CD14-positive monocyte (primary cell): ENCODE results near the gene APBB1. TPM values are rescaled to one million over a fixed set of nuclear protein-coding genes. Genes with fewer than 3 reads are reported as not detected.

Source experiments
- DNase-seq, 3 donors: peaks; one replicate each; pipeline ENCODE4 v3.0.0-alpha.2; 2011 to 2022
- H2AFZ ChIP-seq: 2 replicates; pipeline ENCODE4 v1.6.0; 2012; ENCODE audit warnings: mild to moderate bottlenecking, low read depth, low read length, inconsistent platforms; ENCODE audit not compliant: insufficient read depth, poor library complexity, severe bottlenecking
- H3K27ac ChIP-seq, 2 donors: 1 replicate in 1 of 2; 2 replicates in 1 of 2; pipeline ENCODE4 v1.5.1; 2012 to 2013; ENCODE audit warnings: low read length in 2 of 2, control low read depth in 1 of 2, inconsistent platforms in 1 of 2, low read depth in 1 of 2, mild to moderate bottlenecking in 1 of 2
- H3K27me3 ChIP-seq, 2 donors: one replicate each; pipeline versions ENCODE4 v1.6.0 to v1.6.1; 2011 to 2013; ENCODE audit warnings: low read length in 2 of 2; ENCODE audit not compliant: control insufficient read depth in 2 of 2, insufficient read depth in 2 of 2
- H3K36me3 ChIP-seq, 2 donors: replicated peaks in 1 of 2; 1 replicate in 1 of 2; 2 replicates in 1 of 2; pipeline versions ENCODE4 v1.5.1 to v1.6.1; 2012 to 2013; ENCODE audit warnings: low read length in 2 of 2, control low read depth in 1 of 2, inconsistent platforms in 1 of 2, mild to moderate bottlenecking in 1 of 2; ENCODE audit not compliant: insufficient read depth in 2 of 2, control insufficient read depth in 1 of 2
- H3K4me1 ChIP-seq, 2 donors: 1 replicate in 1 of 2; 2 replicates in 1 of 2; pipeline versions ENCODE4 v1.5.1 to v1.6.1; 2012 to 2013; ENCODE audit warnings: low read length in 2 of 2, control low read depth in 1 of 2, inconsistent platforms in 1 of 2, mild to moderate bottlenecking in 1 of 2, moderate library complexity in 1 of 2; ENCODE audit not compliant: insufficient read depth in 2 of 2, control insufficient read depth in 1 of 2
- H3K4me2 ChIP-seq: replicated peaks from 2 replicates; pipeline ENCODE3; 2012; ENCODE audit warnings: low read length, moderate library complexity, mild to moderate bottlenecking; ENCODE audit not compliant: poor library complexity, severe bottlenecking; ENCODE audit errors: extremely low read depth
- H3K4me3 ChIP-seq, 3 experiments: fragments of 200-600 bp in 1 of 3; sonication (generic) in 1 of 3; replicated peaks in 1 of 3; 1 replicate in 2 of 3; 2 replicates in 1 of 3; pipeline ENCODE4 v1.5.1; 2011 to 2013; ENCODE audit warnings: low read length in 3 of 3, mild to moderate bottlenecking in 3 of 3, control low read depth in 2 of 3, low read depth in 2 of 3, inconsistent platforms in 1 of 3, moderate library complexity in 1 of 3
- H3K79me2 ChIP-seq: 2 replicates; pipeline ENCODE4 v1.6.0; 2012; ENCODE audit warnings: mild to moderate bottlenecking, control low read depth, inconsistent platforms, low read length, moderate library complexity; ENCODE audit not compliant: insufficient read depth
- H3K9ac ChIP-seq: 2 replicates; pipeline ENCODE4 v1.6.0; 2017; ENCODE audit warnings: low read length, mild to moderate bottlenecking; ENCODE audit not compliant: insufficient read depth, poor library complexity, severe bottlenecking
- H3K9me3 ChIP-seq, 2 donors: replicated peaks in 1 of 2; 1 replicate in 1 of 2; 2 replicates in 1 of 2; pipeline versions ENCODE4 v1.5.1 to v1.6.1; 2012 to 2013; ENCODE audit warnings: low read length in 2 of 2, control low read depth in 1 of 2; ENCODE audit not compliant: control insufficient read depth in 1 of 2, insufficient read depth in 1 of 2
- H4K20me1 ChIP-seq: 2 replicates; pipeline ENCODE4 v1.6.0; 2012; ENCODE audit warnings: mild to moderate bottlenecking, low read length, control low read depth, moderate library complexity; ENCODE audit not compliant: insufficient read depth
- H3K27ac Mint-ChIP-seq, 7 donors: one replicate each; pipeline ENCODE4 v1.8.0; 2020; ENCODE audit warnings: mild to moderate bottlenecking in 7 of 7, mixed read lengths in 7 of 7, moderate library complexity in 6 of 7, inconsistent platforms in 2 of 7
- H3K27me3 Mint-ChIP-seq, 3 donors: one replicate each; pipeline ENCODE4 v1.8.0; 2021 to 2022; ENCODE audit warnings: low read depth in 3 of 3, mild to moderate bottlenecking in 3 of 3, mixed read lengths in 3 of 3, moderate library complexity in 3 of 3, inconsistent platforms in 1 of 3
- H3K36me3 Mint-ChIP-seq, 2 donors: one replicate each; pipeline ENCODE4 v1.8.0; 2020; ENCODE audit warnings: mixed read lengths in 2 of 2, inconsistent platforms in 1 of 2, mild to moderate bottlenecking in 1 of 2
- H3K4me1 Mint-ChIP-seq: one replicate; pipeline ENCODE4 v1.8.0; 2020; ENCODE audit warnings: mild to moderate bottlenecking, mixed read lengths
- H3K4me3 Mint-ChIP-seq, 2 donors: one replicate each; pipeline ENCODE4 v1.8.0; 2020; ENCODE audit warnings: mild to moderate bottlenecking in 2 of 2, mixed read lengths in 2 of 2, moderate library complexity in 1 of 2
- H3K9me3 Mint-ChIP-seq, 7 donors: one replicate each; pipeline ENCODE4 v1.8.0; 2020 to 2022; ENCODE audit warnings: mixed read lengths in 7 of 7, mild to moderate bottlenecking in 6 of 7, moderate library complexity in 6 of 7, inconsistent platforms in 2 of 7
- WGBS: methylation state at CpG from one replicate; pipeline ENCODE4 v1.1.5; 2013; ENCODE audit warnings: missing lambda C conversion rate; ENCODE audit not compliant: insufficient coverage; 5-methylcytosine and 5-hydroxymethylcytosine counted together
- intact Hi-C, 2 donors: fragments of 100-400 bp; cut with micrococcal nuclease; formaldehyde crosslinking; loops; one replicate each; pipeline versions ENCODE4 v1.15.0 to v1.15.1; 2023
- polyA plus RNA-seq, 3 donors: library from polyadenylated mRNA; depleted of rRNA in 1 of 3; unstranded in 2 of 3; stranded (reverse) in 1 of 3; fragments of 300-500 nt in 2 of 3; fragments of >200 nt in 1 of 3; fragmentation: Illumina TruSeq in 2 of 3; gene quantifications; 1 replicate in 2 of 3; 2 replicates in 1 of 3; pipeline ENCODE4 v1.2.3, GENCODE V29; 2012 to 2021
- TF ChIP-seq, protein P1 (sequence below): fragments of 200-600 bp; IDR thresholded peaks from one replicate; pipeline ENCODE4 v1.8.0; 2022; ENCODE audit warnings: antibody characterized with exemption, mild to moderate bottlenecking

APBB1 gene
- polyA plus RNA-seq, 3 donors: 0.85 to 2.5 (median 2.4) TPM

DNA sequence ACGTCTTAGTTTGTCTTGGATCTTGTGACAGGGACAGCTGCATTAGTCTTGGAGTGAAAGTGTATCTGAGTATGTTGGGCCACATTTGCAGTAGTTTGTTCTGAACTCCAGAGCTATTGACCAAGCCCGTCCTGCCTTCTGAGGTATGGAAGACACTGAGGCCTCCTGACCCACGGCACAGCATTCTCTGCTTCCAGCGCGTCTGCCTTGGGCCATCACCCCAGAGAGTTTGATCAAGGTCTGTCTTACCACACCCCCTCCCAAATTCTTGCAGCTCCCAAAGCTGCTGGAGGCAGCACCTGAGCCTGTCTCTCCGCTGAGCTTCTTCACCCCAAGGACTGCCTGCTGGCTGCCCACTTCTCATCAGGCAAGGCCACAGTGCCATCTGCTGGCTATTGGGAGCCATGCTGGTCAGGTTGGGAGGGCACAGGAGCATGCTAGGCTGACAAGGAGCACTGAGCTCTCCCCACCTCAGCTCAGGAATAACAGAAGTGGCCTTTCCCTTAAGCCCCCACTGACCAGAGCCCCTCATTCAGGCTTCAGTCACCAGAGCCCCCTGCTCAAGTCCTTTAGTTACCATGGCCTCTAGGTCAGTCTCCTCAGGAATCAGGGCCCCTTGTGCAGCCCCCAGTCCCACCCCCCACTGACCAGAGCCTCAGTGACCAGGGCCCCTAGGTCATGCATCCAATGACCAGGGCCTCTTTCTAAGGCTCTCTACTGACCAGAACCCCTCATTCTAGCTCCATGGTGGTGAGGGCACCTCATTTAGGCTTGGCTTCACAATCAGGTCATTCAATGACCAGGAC lies 55.8 kb downstream of the APBB1 start:
- no peaks in the 10 kb centered on the region for H3K36me3 ChIP-seq
- H3K9ac ChIP-seq: no peak overlapping the region
- no peaks in the 10 kb centered on the region for H3K79me2 ChIP-seq
- Mint-ChIP-seq H3K9me3 (no peaks in the 10 kb centered on the region), H3K36me3 (no peaks in the 10 kb centered on the region), H3K27ac (no peak overlapping the region), H3K4me1 (no peaks in the 10 kb centered on the region), H3K27me3 (no peaks in the 10 kb centered on the region), H3K4me3 (no peak overlapping the region)
- no peak overlapping the region for H3K4me2 ChIP-seq
- 87% methylated on average over 6 of the region's 6 CpGs for WGBS
- H3K27me3 ChIP-seq: no peaks in the 10 kb centered on the region
- peak; percentile 42 to 54 (median 49) for DNase-seq
- H2AFZ ChIP-seq: no peak overlapping the region
- H3K4me3 ChIP-seq: no peak overlapping the region
- TF ChIP-seq, protein P1, sequence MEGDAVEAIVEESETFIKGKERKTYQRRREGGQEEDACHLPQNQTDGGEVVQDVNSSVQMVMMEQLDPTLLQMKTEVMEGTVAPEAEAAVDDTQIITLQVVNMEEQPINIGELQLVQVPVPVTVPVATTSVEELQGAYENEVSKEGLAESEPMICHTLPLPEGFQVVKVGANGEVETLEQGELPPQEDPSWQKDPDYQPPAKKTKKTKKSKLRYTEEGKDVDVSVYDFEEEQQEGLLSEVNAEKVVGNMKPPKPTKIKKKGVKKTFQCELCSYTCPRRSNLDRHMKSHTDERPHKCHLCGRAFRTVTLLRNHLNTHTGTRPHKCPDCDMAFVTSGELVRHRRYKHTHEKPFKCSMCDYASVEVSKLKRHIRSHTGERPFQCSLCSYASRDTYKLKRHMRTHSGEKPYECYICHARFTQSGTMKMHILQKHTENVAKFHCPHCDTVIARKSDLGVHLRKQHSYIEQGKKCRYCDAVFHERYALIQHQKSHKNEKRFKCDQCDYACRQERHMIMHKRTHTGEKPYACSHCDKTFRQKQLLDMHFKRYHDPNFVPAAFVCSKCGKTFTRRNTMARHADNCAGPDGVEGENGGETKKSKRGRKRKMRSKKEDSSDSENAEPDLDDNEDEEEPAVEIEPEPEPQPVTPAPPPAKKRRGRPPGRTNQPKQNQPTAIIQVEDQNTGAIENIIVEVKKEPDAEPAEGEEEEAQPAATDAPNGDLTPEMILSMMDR: peak; percentile 76
- no peaks in the 10 kb centered on the region for H3K4me1 ChIP-seq
- H4K20me1 ChIP-seq: no peaks in the 10 kb centered on the region
- intact Hi-C loops: loop anchor here in 1 of 2 donors (5.0 kb wide), 1 partner anchor 341 kb away; no protein-coding TSS in a partner anchor
- no peaks in the 10 kb centered on the region for H3K9me3 ChIP-seq
- H3K27ac ChIP-seq: no peak overlapping the region

DNA sequence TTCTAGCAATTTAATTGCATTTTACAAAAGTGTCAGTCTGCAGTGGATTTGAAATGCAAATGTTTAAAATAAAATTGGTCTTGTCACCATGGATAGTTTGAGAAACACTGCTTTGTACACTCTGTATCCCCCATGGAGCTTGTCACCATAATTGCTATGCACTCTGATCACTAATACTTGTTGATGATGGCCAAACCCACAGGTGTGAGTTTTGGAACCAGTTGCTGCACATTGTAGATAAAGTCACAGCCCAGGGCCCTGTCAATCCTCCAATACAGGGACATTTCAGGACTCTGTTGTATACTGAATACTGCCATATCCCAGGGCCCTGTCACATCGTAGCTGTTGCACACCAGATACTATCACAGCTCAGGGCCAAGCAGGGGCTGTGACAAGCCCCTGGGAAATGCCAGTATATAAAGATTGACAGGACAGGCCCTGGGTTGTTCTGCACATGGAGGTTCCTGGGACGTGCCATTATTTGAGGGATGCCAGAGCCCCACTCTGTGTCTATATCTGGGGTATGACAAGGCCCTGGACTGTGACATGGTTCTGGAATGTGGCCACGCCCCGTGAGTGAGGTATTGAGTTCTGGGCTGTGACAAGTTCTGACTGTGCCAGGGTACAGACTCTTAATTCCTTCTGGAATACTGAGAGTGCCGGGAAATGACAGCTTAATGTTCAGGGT lies 56.6 kb downstream of the APBB1 start:
- intact Hi-C loops: loop anchor here in 1 of 2 donors (5.0 kb wide), 1 partner anchor 340 kb away; no protein-coding TSS in a partner anchor
- Histone ChIP-seq H3K79me2 (no peaks in the 10 kb centered on the region), H3K9me3 (no peaks in the 10 kb centered on the region), H4K20me1 (no peaks in the 10 kb centered on the region), H3K27ac (no peak overlapping the region), H3K36me3 (no peaks in the 10 kb centered on the region), H3K4me1 (no peaks in the 10 kb centered on the region), H3K9ac (no peak overlapping the region), H3K27me3 (no peaks in the 10 kb centered on the region), H3K4me2 (no peak overlapping the region), H2AFZ (no peak overlapping the region), H3K4me3 (no peak overlapping the region)
- 93% methylated on average over 4 of the region's 5 CpGs for WGBS
- H3K9me3 Mint-ChIP-seq: no peaks in the 10 kb centered on the region
- H3K4me1 Mint-ChIP-seq: no peaks in the 10 kb centered on the region
- H3K36me3 Mint-ChIP-seq: no peaks in the 10 kb centered on the region
- H3K27me3 Mint-ChIP-seq: no peaks in the 10 kb centered on the region
- H3K27ac Mint-ChIP-seq: no peak overlapping the region
- no peak overlapping the region for H3K4me3 Mint-ChIP-seq
- DNase-seq: no peak
- TF ChIP-seq, protein P1: no peak
